Limb (tissue), 2 donors: ENCODE measurements around the gene ARHGDIB.

Source experiments
- DNase-seq, 2 donors: peaks; one replicate each; pipeline ENCODE4 v3.0.0-alpha.2; 2016; ENCODE audit errors: extremely low spot score in 2 of 2

The ARHGDIB gene

GRCh38 chr12:14900521-14901227, 60.7 kb downstream of the ARHGDIB start:
- DNase-seq = no peak

- DNase-seq = peak in 1 of 2 donors; percentile 63
Observed at GRCh38 chr12:14896521-14897169, 64.8 kb downstream of the ARHGDIB start.

- DNase-seq = peak in 1 of 2 donors; percentile 67
Observed at GRCh38 chr12:14893506-14894250, 67.7 kb downstream of the ARHGDIB start.

- DNase-seq = peak in 1 of 2 donors; percentile 47
Observed at GRCh38 chr12:14892726-14893505, 68.5 kb downstream of the ARHGDIB start.
